Body of pancreas (tissue), 4 donors: ENCODE data around the gene GSK3B.

Experiments used
- CTCF ChIP-seq, 7 experiments: fragments of 450-650 bp in 4 of 7; fragments of 200-600 bp in 3 of 7; sonication (generic) in 3 of 7; IDR thresholded peaks; one replicate each; pipeline ENCODE4 v1.5.1; 2016 to 2019; ENCODE audit warnings: antibody characterized with exemption in 7 of 7
- POLR2A ChIP-seq, 3 donors: fragments of 450-650 bp; IDR thresholded peaks; one replicate each; pipeline ENCODE4 v1.6.1; 2016; ENCODE audit warnings: antibody characterized with exemption in 3 of 3, mild to moderate bottlenecking in 2 of 3

- TF ChIP-seq CTCF (IDR thresholded peaks at IDR 0.05) (no peak), POLR2A (IDR thresholded peaks at IDR 0.05) (peak; percentile 93 to 98 (median 95))
Measured at GRCh38 chr3:120093911-120094775, at the start of gene GSK3B.
